ENCODE measurements around the gene RNF222.

DNA sequence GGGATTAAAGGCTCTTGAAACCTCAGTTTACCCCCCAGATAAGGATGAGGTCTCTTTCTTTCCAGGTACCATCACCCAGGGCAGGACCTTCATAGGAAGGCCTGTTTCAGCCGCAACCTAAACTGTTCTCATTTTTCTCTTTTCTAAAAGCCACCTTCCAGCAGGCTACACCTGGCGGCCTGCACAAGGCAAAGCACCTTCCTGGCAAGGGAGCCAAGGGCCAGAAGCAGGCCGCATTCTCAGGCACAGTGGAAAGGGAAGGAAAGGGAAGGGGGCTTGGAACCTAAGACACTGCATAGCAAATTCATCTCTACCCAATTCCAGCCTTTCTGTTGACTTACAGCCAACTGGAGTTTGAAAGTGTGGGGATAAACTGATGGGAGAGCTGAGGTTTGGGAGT lies 29.2 kb upstream of the RNF222 start:
- TF ChIP-seq, protein P1, sequence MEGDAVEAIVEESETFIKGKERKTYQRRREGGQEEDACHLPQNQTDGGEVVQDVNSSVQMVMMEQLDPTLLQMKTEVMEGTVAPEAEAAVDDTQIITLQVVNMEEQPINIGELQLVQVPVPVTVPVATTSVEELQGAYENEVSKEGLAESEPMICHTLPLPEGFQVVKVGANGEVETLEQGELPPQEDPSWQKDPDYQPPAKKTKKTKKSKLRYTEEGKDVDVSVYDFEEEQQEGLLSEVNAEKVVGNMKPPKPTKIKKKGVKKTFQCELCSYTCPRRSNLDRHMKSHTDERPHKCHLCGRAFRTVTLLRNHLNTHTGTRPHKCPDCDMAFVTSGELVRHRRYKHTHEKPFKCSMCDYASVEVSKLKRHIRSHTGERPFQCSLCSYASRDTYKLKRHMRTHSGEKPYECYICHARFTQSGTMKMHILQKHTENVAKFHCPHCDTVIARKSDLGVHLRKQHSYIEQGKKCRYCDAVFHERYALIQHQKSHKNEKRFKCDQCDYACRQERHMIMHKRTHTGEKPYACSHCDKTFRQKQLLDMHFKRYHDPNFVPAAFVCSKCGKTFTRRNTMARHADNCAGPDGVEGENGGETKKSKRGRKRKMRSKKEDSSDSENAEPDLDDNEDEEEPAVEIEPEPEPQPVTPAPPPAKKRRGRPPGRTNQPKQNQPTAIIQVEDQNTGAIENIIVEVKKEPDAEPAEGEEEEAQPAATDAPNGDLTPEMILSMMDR (IDR thresholded peaks at IDR 0.05), result no peak
- TF ChIP-seq POLR2A (IDR thresholded peaks at IDR 0.05), result no peak
- TF ChIP-seq POLR2AphosphoS5 (IDR thresholded peaks at IDR 0.05; ENCODE audit: insufficient read depth in 1 of 2, low read depth in 1 of 2), result no peak
